Measurements from ENCODE around the gene PRKACB.
"Not testable (repeated sequence)": the region's sequence is repeated elsewhere in the genome, so short reads cannot be mapped to it uniquely, and the experiment has no call there.

The PRKACB gene

GRCh38 chr1:84272401-84272800, 128.3 kb downstream of the PRKACB start:
- no peak for DNase-seq

GRCh38 chr1:84277343-84278059, 133.4 kb downstream of the PRKACB start:
- no peak for DNase-seq

GRCh38 chr1:84278905-84279304, 134.8 kb downstream of the PRKACB start:
- peak; percentile 5 for DNase-seq

GRCh38 chr1:84280912-84281311, 136.8 kb downstream of the PRKACB start:
- DNase-seq, result no peak

- DNase-seq, result no peak
These were observed 138.8 kb downstream of the PRKACB start for GRCh38 chr1:84282780-84283333.

GRCh38 chr1:84283381-84283780, 139.3 kb downstream of the PRKACB start:
- peak; percentile 31 for DNase-seq

- DNase-seq, result no peak
These were observed 142.0 kb downstream of the PRKACB start for GRCh38 chr1:84286071-84286470.

- not testable (repeated sequence) for DNase-seq
These were observed 143.3 kb downstream of the PRKACB start for GRCh38 chr1:84287389-84287788.
